IMR-90 (cell line): ENCODE measurements around the gene PPFIA1. TPM values are rescaled to one million over a fixed set of nuclear protein-coding genes. Genes with fewer than 3 reads are reported as not detected.

Experiments
- ATAC-seq: fragments of 200-7000 bp; cut with Tn5 transposase; 2 replicates; pipeline ENCODE4 v1.9.1; 2020; ENCODE audit warnings: low read depth, mild to moderate bottlenecking, moderate library complexity
- BruUV-seq: library from RNA; stranded (reverse); fragments of 400-500 nt; replicated peaks from 2 replicates; lab custom pipeline; 2021; lab: Mats Ljungman, UMichigan
- CTCF ChIA-PET: fragments of 300-600 bp; formaldehyde crosslinking; extraction: SDS; loops from one replicate; lab custom pipeline; 2021; ENCODE audit warnings: antibody characterized with exemption; lab: Yijun Ruan, JAX
- POLR2A ChIA-PET: fragments of 300-600 bp; sonication (Branson Sonifier 250); formaldehyde crosslinking; loops from one replicate; lab custom pipeline; 2022; ENCODE audit warnings: antibody characterized with exemption; ENCODE audit not compliant: unreplicated experiment; lab: Charles Lee
- DNase-seq: peaks from one replicate; pipeline ENCODE4 v3.0.0; 2013
- H2AFZ ChIP-seq: replicated peaks from 2 replicates; pipeline ENCODE3; 2013; ENCODE audit warnings: low read length, mild to moderate bottlenecking; ENCODE audit not compliant: poor library complexity
- H2AK5ac ChIP-seq: 2 replicates; pipeline ENCODE4 v1.6.1; 2013; ENCODE audit warnings: low read depth, low read length, inconsistent platforms
- H2AK9ac ChIP-seq: replicated peaks from 2 replicates; pipeline ENCODE3; 2013; ENCODE audit warnings: mild to moderate bottlenecking, low read depth, low read length, moderate library complexity; ENCODE audit not compliant: poor library complexity
- H2BK120ac ChIP-seq: 2 replicates; pipeline ENCODE4 v1.6.1; 2013; ENCODE audit warnings: low read depth, low read length, inconsistent platforms
- H2BK15ac ChIP-seq: 3 replicates; pipeline ENCODE4 v1.6.1; 2013; ENCODE audit warnings: low read depth, low read length, inconsistent platforms
- H2BK20ac ChIP-seq: 2 replicates; pipeline ENCODE4 v1.6.1; 2013; ENCODE audit warnings: low read depth, mild to moderate bottlenecking, inconsistent platforms, low read length, moderate library complexity
- H2BK5ac ChIP-seq: 2 replicates; pipeline ENCODE4 v1.6.1; 2013; ENCODE audit warnings: mild to moderate bottlenecking, low read depth, low read length, inconsistent platforms; ENCODE audit not compliant: poor library complexity, severe bottlenecking
- H3K14ac ChIP-seq: replicated peaks from 2 replicates; pipeline ENCODE4 v1.6.1; 2013; ENCODE audit warnings: low read depth, low read length, inconsistent platforms
- H3K18ac ChIP-seq: 2 replicates; pipeline ENCODE4 v1.6.1; 2013; ENCODE audit warnings: low read depth, low read length, control low read depth
- H3K23ac ChIP-seq: 2 replicates; pipeline ENCODE4 v1.6.1; 2013; ENCODE audit warnings: low read depth, low read length, inconsistent platforms
- H3K27ac ChIP-seq: 2 replicates; pipeline ENCODE4 v1.5.1; 2013; ENCODE audit warnings: mild to moderate bottlenecking, control low read depth, low read length; ENCODE audit not compliant: insufficient read depth
- H3K27me3 ChIP-seq: 2 replicates; pipeline ENCODE4 v1.6.1; 2013; ENCODE audit warnings: low read length; ENCODE audit not compliant: control insufficient read depth, insufficient read depth
- H3K36me3 ChIP-seq: 2 replicates; pipeline ENCODE4 v1.6.1; 2013; ENCODE audit warnings: low read length, mixed read lengths; ENCODE audit not compliant: control insufficient read depth, insufficient read depth
- H3K4ac ChIP-seq: 2 replicates; pipeline ENCODE4 v1.6.1; 2013; ENCODE audit warnings: low read depth, low read length, inconsistent platforms
- H3K4me1 ChIP-seq: 2 replicates; pipeline ENCODE4 v1.6.1; 2013; ENCODE audit warnings: low read length, mixed read lengths; ENCODE audit not compliant: control insufficient read depth, insufficient read depth
- H3K4me2 ChIP-seq: 2 replicates; pipeline ENCODE4 v1.6.1; 2013; ENCODE audit warnings: low read depth, mild to moderate bottlenecking, control low read depth, low read length, moderate library complexity
- H3K4me3 ChIP-seq: 2 replicates; pipeline ENCODE4 v1.5.1; 2013; ENCODE audit warnings: low read depth, mild to moderate bottlenecking, control low read depth, low read length, moderate library complexity; ENCODE audit not compliant: insufficient read depth
- H3K56ac ChIP-seq: 2 replicates; pipeline ENCODE4 v1.6.1; 2013; ENCODE audit warnings: low read length, inconsistent platforms; ENCODE audit not compliant: insufficient read depth; ENCODE audit errors: extremely low read depth
- H3K79me1 ChIP-seq, 2 experiments: 2 replicates each; pipeline ENCODE4 v1.6.1; 2013; ENCODE audit warnings: low read length in 2 of 2, inconsistent platforms in 1 of 2, low read depth in 1 of 2
- H3K9ac ChIP-seq: 2 replicates; pipeline ENCODE4 v1.6.1; 2013; ENCODE audit warnings: low read depth, low read length, control low read depth
- H3K9me1 ChIP-seq: 2 replicates; pipeline ENCODE4 v1.6.1; 2013; ENCODE audit warnings: low read length, inconsistent platforms; ENCODE audit not compliant: insufficient read depth
- H3K9me3 ChIP-seq: 2 replicates; pipeline ENCODE4 v1.6.1; 2013; ENCODE audit warnings: low read length; ENCODE audit not compliant: control insufficient read depth, insufficient read depth
- H4K20me1 ChIP-seq: 2 replicates; pipeline ENCODE4 v1.6.1; 2013; ENCODE audit warnings: low read length, inconsistent platforms; ENCODE audit not compliant: insufficient read depth
- H4K5ac ChIP-seq: 2 replicates; pipeline ENCODE4 v1.6.1; 2013; ENCODE audit warnings: mild to moderate bottlenecking, low read depth, low read length, control low read depth
- H4K8ac ChIP-seq, 2 experiments: 2 replicates each; pipeline ENCODE4 v1.6.1; 2013; ENCODE audit warnings: low read depth in 2 of 2, low read length in 2 of 2, control low read depth in 1 of 2, inconsistent platforms in 1 of 2
- H4K91ac ChIP-seq: 2 replicates; pipeline ENCODE4 v1.6.1; 2013; ENCODE audit warnings: low read depth, low read length, inconsistent platforms; ENCODE audit not compliant: insufficient read depth
- MAZ ChIP-seq: IDR thresholded peaks from 2 replicates; pipeline ENCODE4 v1.6.1; 2012; ENCODE audit warnings: low read depth, mild to moderate bottlenecking, low read length, improper control_type of control experiment, moderate library complexity, borderline replicate concordance
- RAD21 ChIP-seq: IDR thresholded peaks from 2 replicates; pipeline ENCODE4 v1.6.1; 2012; ENCODE audit warnings: low read length, improper control_type of control experiment
- WGBS, 2 experiments: methylation state at CpG; one replicate each; pipeline versions ENCODE4 v1.1.5 to v1.1.7; 2013; ENCODE audit warnings: missing lambda C conversion rate in 2 of 2; ENCODE audit not compliant: insufficient read length in 1 of 2; ENCODE audit errors: extremely low coverage in 2 of 2; 5-methylcytosine and 5-hydroxymethylcytosine counted together
- dilution Hi-C: fragments of 300-500 bp; cut with HindIII; formaldehyde crosslinking; loops from one replicate; pipeline ENCODE4 v1.14.3; 2018; ENCODE audit warnings: low sequenced_read_pairs; ENCODE audit not compliant: unreplicated experiment
- in situ Hi-C: fragments of 300-500 bp; cut with MboI; formaldehyde crosslinking; loops from 3 replicates; pipeline ENCODE4 v1.14.3; 2019; ENCODE audit warnings: low sequenced_read_pairs, inconsistent platforms, mixed read lengths
- intact Hi-C: fragments of 100-400 bp; cut with micrococcal nuclease; formaldehyde crosslinking; loops from 2 replicates; pipeline ENCODE4 v1.10.0; 2022
- polyA plus RNA-seq, 3 experiments: library from polyadenylated mRNA; depleted of rRNA; stranded (reverse); fragments of >200 nt; gene quantifications; 2 replicates each; pipeline ENCODE4 v1.2.3, GENCODE V29; 2012; ENCODE audit warnings: low replicate concordance in 1 of 3
- total RNA-seq: library from RNA; depleted of rRNA; stranded (reverse); fragments of >200 nt; gene quantifications from 2 replicates; pipeline ENCODE4 v1.2.3, GENCODE V29; 2012
- TF ChIP-seq, protein P1 (sequence below): fragments of 150-350 bp; IDR thresholded peaks from 2 replicates; pipeline ENCODE4 v1.6.1; 2016; ENCODE audit warnings: low read depth, mild to moderate bottlenecking, low read length, moderate library complexity, borderline replicate concordance

Gene PPFIA1
- total and polyA plus RNA-seq, 2 of the 4 experiments (the other 2 are of a cell fraction): 25.6 to 37.2 TPM

DNA sequence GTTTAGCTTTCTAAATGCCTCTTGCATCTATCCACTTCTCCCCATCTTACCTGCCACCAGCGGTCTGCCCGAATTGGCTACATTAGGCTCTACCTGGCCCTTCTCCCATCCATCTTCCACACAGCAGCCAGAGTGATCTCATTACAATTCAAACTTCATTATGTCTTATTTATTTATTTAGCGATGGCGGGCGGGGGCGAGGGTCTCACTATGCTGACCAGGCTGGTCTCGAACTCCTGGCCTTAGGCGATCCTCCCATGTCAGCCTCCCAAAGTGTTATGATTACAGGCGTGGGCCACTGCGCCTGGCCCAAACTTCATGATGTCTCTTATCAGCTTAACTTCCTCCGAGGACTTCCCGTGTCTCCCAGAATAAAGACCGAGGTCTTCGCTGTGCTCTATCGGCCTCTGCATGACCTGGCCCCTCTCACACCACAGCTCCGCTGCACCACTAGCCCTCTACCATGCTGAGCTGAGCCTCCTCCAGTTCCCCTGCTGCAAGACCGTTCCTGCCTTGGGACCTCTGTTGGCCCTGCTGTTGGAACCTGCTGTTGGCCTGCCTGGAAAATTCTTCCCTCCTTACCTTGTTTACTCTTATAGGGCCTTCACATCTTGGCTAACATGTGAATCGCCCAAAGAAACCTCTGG lies 127.0 kb downstream of the PPFIA1 start:
- peak overlapping the region; percentile 81 for H3K4me3 ChIP-seq
- peak overlapping the region; percentile 80 for H4K91ac ChIP-seq
- H2BK15ac ChIP-seq: 0 out of 3 replicates have a peak overlapping the region, but pooled peaks have one; percentile 15
- peaks cover 13% of the 10 kb centered on the region for H3K4me1 ChIP-seq
- CTCF ChIA-PET: no interaction called here
- H3K4ac ChIP-seq: peak overlapping the region; percentile 45
- peak; percentile 30 for DNase-seq
- H3K79me1 ChIP-seq: peaks cover 8 to 60% of the 10 kb centered on the region in 2 experiments
- H2AK5ac ChIP-seq: peak overlapping the region; percentile 96
- H3K18ac ChIP-seq: peak overlapping the region; percentile 46; the same call in 1 of the 2 replicates
- TF ChIP-seq MAZ (no peak), RAD21 (no peak)
- TF ChIP-seq, protein P1, sequence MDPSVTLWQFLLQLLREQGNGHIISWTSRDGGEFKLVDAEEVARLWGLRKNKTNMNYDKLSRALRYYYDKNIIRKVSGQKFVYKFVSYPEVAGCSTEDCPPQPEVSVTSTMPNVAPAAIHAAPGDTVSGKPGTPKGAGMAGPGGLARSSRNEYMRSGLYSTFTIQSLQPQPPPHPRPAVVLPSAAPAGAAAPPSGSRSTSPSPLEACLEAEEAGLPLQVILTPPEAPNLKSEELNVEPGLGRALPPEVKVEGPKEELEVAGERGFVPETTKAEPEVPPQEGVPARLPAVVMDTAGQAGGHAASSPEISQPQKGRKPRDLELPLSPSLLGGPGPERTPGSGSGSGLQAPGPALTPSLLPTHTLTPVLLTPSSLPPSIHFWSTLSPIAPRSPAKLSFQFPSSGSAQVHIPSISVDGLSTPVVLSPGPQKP: no peak
- dilution Hi-C loops (no loop called here), intact Hi-C loops (loop anchor here (5.0 kb wide), 2 partner anchors 125 to 195 kb away; partner anchors contain the start of genes FADD and PPFIA1), in situ Hi-C loops (no loop called here)
- peak overlapping the region; percentile 97 for H3K4me2 ChIP-seq
- H3K9ac ChIP-seq: peak overlapping the region; percentile 75
- H4K5ac ChIP-seq: peak overlapping the region; percentile 66
- H3K56ac ChIP-seq: peak overlapping the region; percentile 79
- peak; percentile 4 for ATAC-seq
- H3K9me3 ChIP-seq: no peaks in the 10 kb centered on the region
- peaks cover 14% of the 10 kb centered on the region for H3K9me1 ChIP-seq
- WGBS, 2 experiments: 50% methylated on average over 4 of the region's 18 CpGs; no CpG with 5 or more reads in 1 of the 2 experiments
- no peaks in the 10 kb centered on the region for H3K27me3 ChIP-seq
- H3K36me3 ChIP-seq: peaks cover 22% of the 10 kb centered on the region
- no TSS peak for BruUV-seq
- peak overlapping the region; percentile 26; the same call in 1 of the 2 replicates for H2BK120ac ChIP-seq
- H4K8ac ChIP-seq: peak overlapping the region; percentile 50 to 66
- H3K14ac ChIP-seq: peak overlapping the region; percentile 28
- H3K27ac ChIP-seq: peak overlapping the region; percentile 70
- H2AK9ac ChIP-seq: peak overlapping the region; percentile 97
- peak overlapping the region; percentile 80 for H3K23ac ChIP-seq
- H2BK5ac ChIP-seq: peak overlapping the region; percentile 51
- no peak overlapping the region for H2BK20ac ChIP-seq
- POLR2A ChIA-PET: no interaction called here
- H2AFZ ChIP-seq: peak overlapping the region; percentile 98
- peaks cover 40% of the 10 kb centered on the region for H4K20me1 ChIP-seq
